Testis (tissue), 2 donors: Measurements from ENCODE around the gene TBC1D4.

Source experiments
- CTCF ChIP-seq, 3 experiments: fragments of 450-650 bp in 2 of 3; fragments of 200-600 bp in 1 of 3; sonication (generic) in 1 of 3; IDR thresholded peaks; one replicate each; pipeline ENCODE4 v1.5.1; 2016 to 2019; ENCODE audit warnings: antibody characterized with exemption in 3 of 3, mild to moderate bottlenecking in 2 of 3, moderate library complexity in 1 of 3
- POLR2A ChIP-seq: fragments of 450-650 bp; IDR thresholded peaks from one replicate; pipeline ENCODE4 v1.6.1; 2017; ENCODE audit warnings: antibody characterized with exemption, mild to moderate bottlenecking, moderate library complexity

GRCh38 chr13:75341028-75341427 is 140.9 kb downstream of the TBC1D4 start:
- TF ChIP-seq CTCF (IDR thresholded peaks at IDR 0.05) (no peak), POLR2A (no peak)
